ENCODE measurements around the gene TNNI3K. TPM values are rescaled to one million over a fixed set of nuclear protein-coding genes. Genes with fewer than 3 reads are reported as not detected.

TNNI3K gene
- total and polyA plus RNA-seq, 9 of the 15 experiments (the other 6 are each of a cell fraction or from before 2014, with no cell fraction given), result 0.21 to 0.53 (median 0.32) TPM; not detected in 5

DNA sequence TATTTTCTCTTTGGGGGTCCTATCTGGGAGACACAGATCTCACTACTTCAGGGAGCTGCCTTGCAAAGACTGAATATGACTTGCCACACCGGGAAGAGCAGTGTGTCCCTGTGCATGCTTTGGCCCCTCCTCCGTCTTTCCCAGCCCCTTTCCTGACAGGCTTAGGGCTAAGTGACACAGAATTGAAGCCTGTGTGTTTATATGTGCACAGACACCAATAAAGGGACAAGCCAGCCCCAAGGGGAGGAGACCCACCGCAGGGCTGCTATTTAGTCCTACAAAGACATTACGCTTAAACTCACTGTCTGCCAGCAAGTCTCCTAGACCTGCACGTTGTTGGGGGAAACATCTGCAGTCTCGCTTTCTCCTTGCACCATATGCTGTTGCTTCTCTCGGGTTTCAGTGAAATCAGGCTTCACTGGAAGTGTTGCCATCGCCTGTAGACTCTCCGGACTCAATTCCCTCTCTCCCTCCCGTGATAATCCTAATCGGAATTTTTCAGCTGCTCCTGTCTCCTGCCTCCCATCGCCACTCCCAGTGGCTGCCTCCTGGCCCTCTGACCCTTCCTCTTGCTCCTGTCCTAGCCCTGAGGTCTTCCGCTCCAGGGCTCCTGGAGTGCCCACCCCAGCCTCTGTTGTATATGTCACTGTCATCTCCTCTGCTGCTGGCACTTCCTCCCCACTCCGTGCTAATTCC, 335.8 kb downstream of the TNNI3K start:
- Histone ChIP-seq H3K36me3 (ENCODE audit: control insufficient read depth, insufficient read depth, low read length) (no peaks in the 10 kb centered on the region), H3K9me3 (replicated peaks; ENCODE audit: control insufficient read depth, insufficient read depth, low read depth, low read length) (no peaks in the 10 kb centered on the region), H3K4me2 (ENCODE audit: insufficient read depth, low read length) (no peak overlapping the region), H2AFZ (ENCODE audit: low read depth, low read length) (no peak overlapping the region), H3K79me2 (ENCODE audit: control insufficient read depth, insufficient read depth, low read length) (no peaks in the 10 kb centered on the region), H3K4me1 (replicated peaks in 1 of 2; ENCODE audit: control insufficient read depth in 2 of 2, insufficient read depth in 2 of 2, low read length in 2 of 2) (no peaks in the 10 kb centered on the region), H3K27me3 (ENCODE audit: control insufficient read depth in 2 of 2, insufficient read depth in 2 of 2, low read length in 2 of 2) (no peaks in the 10 kb centered on the region), H3K27ac (ENCODE audit: extremely low read depth, low read depth, low read length) (no peak overlapping the region), H3K9ac (ENCODE audit: insufficient read depth in 1 of 2, low read depth in 2 of 2, low read length in 2 of 2) (no peak overlapping the region), H3K9me1 (ENCODE audit: control insufficient read depth, insufficient read depth, low read length) (no peaks in the 10 kb centered on the region), H4K20me1 (replicated peaks; ENCODE audit: control insufficient read depth, insufficient read depth, low read length) (no peaks in the 10 kb centered on the region), H3K4me3 (no peak overlapping the region)
- intact Hi-C loops (cut with micrococcal nuclease), result no loop called here
- DNase-seq (ENCODE audit: extremely low read depth in 1 of 4, low spot score in 3 of 4) (no peak), FAIRE-seq (no peak), ATAC-seq (no peak)
- 3% methylated on average over 14 of the region's 14 CpGs for WGBS (ENCODE audit: insufficient coverage, low coverage, missing lambda C conversion rate)
- no peak for TF ChIP-seq CBX3 (IDR thresholded peaks at IDR 0.05; ENCODE audit: borderline replicate concordance in 1 of 2, low read length in 2 of 2)
- POLR2A ChIA-PET, result no interaction called here
- in situ Hi-C loops (cut with MboI), result no loop called here
- BruUV-seq (replicated peaks), result no TSS peak
- CTCF ChIA-PET (ENCODE audit: low intra/inter-chr PET ratio), result no interaction called here

DNA sequence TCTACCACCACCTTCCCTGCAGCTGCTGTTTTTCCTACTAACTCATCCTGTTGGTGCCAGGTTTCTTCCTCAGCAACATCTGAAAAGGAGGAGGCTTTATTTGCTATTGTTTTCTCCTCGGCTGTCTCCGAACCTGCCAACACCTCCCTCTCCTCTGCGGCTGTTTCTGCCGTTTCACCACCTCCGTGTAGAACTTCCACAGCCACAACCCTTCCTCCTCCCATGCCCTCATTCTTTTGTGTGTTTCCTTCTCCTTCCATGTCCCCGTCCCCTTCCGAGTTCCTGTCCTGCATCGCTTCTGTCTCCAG, 336.3 kb downstream of the TNNI3K start:
- Histone ChIP-seq H3K79me2 (ENCODE audit: control insufficient read depth, insufficient read depth, low read length) (no peaks in the 10 kb centered on the region), H3K9me3 (replicated peaks; ENCODE audit: control insufficient read depth, insufficient read depth, low read depth, low read length) (no peaks in the 10 kb centered on the region), H3K9me1 (ENCODE audit: control insufficient read depth, insufficient read depth, low read length) (no peaks in the 10 kb centered on the region), H3K4me3 (no peak overlapping the region), H3K9ac (ENCODE audit: insufficient read depth in 1 of 2, low read depth in 2 of 2, low read length in 2 of 2) (no peak overlapping the region), H3K27ac (ENCODE audit: extremely low read depth, low read depth, low read length) (no peak overlapping the region), H2AFZ (ENCODE audit: low read depth, low read length) (no peak overlapping the region), H3K36me3 (ENCODE audit: control insufficient read depth, insufficient read depth, low read length) (no peaks in the 10 kb centered on the region), H4K20me1 (replicated peaks; ENCODE audit: control insufficient read depth, insufficient read depth, low read length) (no peaks in the 10 kb centered on the region), H3K4me2 (ENCODE audit: insufficient read depth, low read length) (no peak overlapping the region), H3K4me1 (replicated peaks in 1 of 2; ENCODE audit: control insufficient read depth in 2 of 2, insufficient read depth in 2 of 2, low read length in 2 of 2) (no peaks in the 10 kb centered on the region), H3K27me3 (ENCODE audit: control insufficient read depth in 2 of 2, insufficient read depth in 2 of 2, low read length in 2 of 2) (no peaks in the 10 kb centered on the region)
- ATAC-seq (no peak), DNase-seq (ENCODE audit: extremely low read depth in 1 of 4, low spot score in 3 of 4) (no peak), FAIRE-seq (no peak)
- intact Hi-C loops (cut with micrococcal nuclease) (no loop called here), in situ Hi-C loops (cut with MboI) (no loop called here)
- ChIA-PET CTCF (ENCODE audit: low intra/inter-chr PET ratio) (no interaction called here), POLR2A (no interaction called here)
- 3% methylated on average over 8 of the region's 8 CpGs for WGBS (ENCODE audit: insufficient coverage, low coverage, missing lambda C conversion rate)
- BruUV-seq (replicated peaks), result no TSS peak
- no peak for TF ChIP-seq XRCC4 (IDR thresholded peaks at IDR 0.05; ENCODE audit: extremely low read depth, insufficient read depth, insufficient read length)
- TF ChIP-seq ZNF23 (CRISPR knock-in tag; IDR thresholded peaks at IDR 0.05), result no peak
- TF ChIP-seq, protein P1, sequence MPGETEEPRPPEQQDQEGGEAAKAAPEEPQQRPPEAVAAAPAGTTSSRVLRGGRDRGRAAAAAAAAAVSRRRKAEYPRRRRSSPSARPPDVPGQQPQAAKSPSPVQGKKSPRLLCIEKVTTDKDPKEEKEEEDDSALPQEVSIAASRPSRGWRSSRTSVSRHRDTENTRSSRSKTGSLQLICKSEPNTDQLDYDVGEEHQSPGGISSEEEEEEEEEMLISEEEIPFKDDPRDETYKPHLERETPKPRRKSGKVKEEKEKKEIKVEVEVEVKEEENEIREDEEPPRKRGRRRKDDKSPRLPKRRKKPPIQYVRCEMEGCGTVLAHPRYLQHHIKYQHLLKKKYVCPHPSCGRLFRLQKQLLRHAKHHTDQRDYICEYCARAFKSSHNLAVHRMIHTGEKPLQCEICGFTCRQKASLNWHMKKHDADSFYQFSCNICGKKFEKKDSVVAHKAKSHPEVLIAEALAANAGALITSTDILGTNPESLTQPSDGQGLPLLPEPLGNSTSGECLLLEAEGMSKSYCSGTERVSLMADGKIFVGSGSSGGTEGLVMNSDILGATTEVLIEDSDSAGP (CRISPR knock-in tag; IDR thresholded peaks at IDR 0.05), result no peak
- TF ChIP-seq HDAC1 (IDR thresholded peaks at IDR 0.05), result no peak
- TF ChIP-seq, protein P2, sequence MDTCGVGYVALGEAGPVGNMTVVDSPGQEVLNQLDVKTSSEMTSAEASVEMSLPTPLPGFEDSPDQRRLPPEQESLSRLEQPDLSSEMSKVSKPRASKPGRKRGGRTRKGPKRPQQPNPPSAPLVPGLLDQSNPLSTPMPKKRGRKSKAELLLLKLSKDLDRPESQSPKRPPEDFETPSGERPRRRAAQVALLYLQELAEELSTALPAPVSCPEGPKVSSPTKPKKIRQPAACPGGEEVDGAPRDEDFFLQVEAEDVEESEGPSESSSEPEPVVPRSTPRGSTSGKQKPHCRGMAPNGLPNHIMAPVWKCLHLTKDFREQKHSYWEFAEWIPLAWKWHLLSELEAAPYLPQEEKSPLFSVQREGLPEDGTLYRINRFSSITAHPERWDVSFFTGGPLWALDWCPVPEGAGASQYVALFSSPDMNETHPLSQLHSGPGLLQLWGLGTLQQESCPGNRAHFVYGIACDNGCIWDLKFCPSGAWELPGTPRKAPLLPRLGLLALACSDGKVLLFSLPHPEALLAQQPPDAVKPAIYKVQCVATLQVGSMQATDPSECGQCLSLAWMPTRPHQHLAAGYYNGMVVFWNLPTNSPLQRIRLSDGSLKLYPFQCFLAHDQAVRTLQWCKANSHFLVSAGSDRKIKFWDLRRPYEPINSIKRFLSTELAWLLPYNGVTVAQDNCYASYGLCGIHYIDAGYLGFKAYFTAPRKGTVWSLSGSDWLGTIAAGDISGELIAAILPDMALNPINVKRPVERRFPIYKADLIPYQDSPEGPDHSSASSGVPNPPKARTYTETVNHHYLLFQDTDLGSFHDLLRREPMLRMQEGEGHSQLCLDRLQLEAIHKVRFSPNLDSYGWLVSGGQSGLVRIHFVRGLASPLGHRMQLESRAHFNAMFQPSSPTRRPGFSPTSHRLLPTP (IDR thresholded peaks at IDR 0.05; ENCODE audit: borderline replicate concordance, extremely low read depth, insufficient read length), result no peak
- TF ChIP-seq HNRNPL (IDR thresholded peaks at IDR 0.05; ENCODE audit: low read depth, low read length), result no peak
- TF ChIP-seq, protein P3, sequence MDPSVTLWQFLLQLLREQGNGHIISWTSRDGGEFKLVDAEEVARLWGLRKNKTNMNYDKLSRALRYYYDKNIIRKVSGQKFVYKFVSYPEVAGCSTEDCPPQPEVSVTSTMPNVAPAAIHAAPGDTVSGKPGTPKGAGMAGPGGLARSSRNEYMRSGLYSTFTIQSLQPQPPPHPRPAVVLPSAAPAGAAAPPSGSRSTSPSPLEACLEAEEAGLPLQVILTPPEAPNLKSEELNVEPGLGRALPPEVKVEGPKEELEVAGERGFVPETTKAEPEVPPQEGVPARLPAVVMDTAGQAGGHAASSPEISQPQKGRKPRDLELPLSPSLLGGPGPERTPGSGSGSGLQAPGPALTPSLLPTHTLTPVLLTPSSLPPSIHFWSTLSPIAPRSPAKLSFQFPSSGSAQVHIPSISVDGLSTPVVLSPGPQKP (CRISPR knock-in tag; IDR thresholded peaks at IDR 0.05), result no peak
- TF ChIP-seq ZZZ3 (IDR thresholded peaks at IDR 0.05), result no peak
- TF ChIP-seq NELFE (IDR thresholded peaks at IDR 0.05; ENCODE audit: insufficient read depth, insufficient read length), result no peak

All from K562 (cell line).